Embryonic facial prominence (tissue), 1 donor: Measurements from ENCODE around the gene STRN4.

Experiments
- DNase-seq: peaks from one replicate; pipeline ENCODE4 v3.0.0-alpha.2; 2016; ENCODE audit errors: extremely low spot score

Gene STRN4

DNA sequence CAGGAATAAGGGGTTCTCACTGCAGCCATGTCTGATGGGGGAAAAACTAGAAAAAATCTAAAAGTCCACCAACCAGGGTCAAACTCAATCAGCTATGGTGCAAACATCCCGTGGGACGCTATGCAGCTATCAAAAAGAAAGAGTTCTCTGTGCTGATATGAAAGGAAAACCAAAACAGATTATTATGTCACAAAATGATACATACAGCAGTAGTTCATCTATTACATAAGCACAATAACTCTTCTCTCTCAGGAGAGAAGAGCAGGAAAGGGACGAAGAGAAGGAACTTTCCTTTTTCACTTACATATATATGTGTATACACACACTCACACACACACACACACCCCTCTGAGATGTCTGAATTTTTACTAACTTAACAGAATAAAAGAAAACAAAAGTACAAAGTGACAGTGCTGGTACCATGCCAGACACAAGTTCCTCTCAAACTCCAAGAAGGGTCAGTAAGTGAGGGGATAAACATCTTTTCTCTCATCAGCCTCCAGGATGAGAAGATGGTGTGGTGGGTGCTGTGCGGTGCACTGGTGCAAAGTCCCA is 3.2 kb downstream of the STRN4 start:
- no peak for DNase-seq

DNA sequence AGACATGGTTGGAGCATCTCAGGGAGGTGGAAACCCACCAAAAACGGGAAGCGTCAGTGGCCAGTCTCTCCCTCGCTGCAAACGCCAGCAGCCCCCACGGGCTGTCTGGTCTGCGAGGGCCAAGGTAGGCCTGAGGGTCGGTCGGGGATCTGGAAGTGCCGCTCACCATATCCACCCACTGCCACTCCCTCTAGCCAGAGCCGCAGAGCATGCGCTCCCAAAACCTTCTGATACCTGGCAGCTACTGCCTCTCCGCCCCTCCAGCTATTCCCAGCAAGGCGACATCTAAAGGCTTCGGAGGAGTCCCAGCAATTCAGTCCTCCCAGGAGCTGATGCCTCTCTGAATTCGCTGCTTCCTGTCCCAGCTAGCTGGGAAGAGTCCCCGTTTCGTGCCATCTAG is 4.8 kb downstream of the STRN4 start:
- DNase-seq, result no peak

DNA sequence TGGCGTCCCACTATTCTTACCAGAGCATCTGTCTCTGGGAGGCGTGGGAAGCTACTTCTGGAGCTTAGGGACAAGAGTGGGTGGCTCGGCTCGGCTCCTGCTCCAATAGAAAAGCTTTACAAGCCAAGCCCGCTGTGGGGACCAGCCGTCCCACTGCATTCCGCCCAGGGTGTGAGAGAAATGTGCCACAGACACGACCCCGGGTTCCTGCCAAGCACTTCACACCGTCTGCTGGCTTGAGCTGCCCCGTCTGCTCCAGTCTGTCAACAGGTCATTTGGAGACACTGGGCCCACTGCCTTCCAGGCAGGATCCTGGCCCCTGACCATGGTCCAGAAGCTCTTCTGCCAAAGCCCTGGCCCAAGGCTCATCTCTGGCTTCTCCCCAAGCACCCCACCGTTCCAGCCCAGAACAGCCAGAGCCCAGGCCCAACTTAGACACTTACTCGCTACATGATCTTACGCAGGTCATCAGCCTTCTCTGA is 6.9 kb downstream of the STRN4 start:
- no peak for DNase-seq

DNA sequence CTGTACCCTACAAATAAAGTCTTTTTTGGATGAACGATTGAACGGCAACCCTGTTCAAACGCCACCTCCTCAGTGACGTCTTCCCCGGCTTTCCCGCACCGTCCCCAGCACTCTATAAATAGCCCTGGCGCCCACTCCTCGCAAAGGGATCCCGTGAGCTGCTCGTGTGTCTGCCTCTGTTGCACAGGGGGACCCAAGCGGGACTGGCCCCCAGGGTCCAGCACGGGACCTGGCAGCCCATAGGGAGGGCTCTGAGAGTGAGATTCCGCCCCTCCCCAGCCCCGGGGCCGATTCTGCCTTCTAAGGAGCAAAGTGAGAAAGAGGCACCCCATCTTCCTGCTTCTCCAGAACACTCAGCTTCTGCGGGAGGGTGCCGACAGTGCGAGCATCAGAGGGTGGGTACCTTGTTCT is 8.5 kb downstream of the STRN4 start:
- no peak for DNase-seq

DNA sequence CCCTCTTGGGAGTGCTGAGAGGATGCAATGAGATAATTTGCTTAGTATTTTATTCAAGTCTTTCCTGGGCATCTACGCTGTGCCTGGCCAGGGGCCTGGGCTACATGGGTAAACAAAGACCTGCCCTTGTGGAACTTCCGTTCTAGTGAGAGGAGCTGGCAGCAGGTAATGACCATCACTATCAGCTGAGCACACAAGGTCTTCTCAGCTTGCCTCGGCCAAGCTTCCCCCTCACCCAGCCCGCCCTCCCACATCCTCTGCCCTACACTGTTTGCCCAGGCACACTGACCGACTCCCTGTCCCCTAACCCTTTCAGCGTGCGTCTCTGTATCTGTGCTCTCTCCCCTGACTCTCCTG is 9.0 kb downstream of the STRN4 start:
- no peak for DNase-seq

DNA sequence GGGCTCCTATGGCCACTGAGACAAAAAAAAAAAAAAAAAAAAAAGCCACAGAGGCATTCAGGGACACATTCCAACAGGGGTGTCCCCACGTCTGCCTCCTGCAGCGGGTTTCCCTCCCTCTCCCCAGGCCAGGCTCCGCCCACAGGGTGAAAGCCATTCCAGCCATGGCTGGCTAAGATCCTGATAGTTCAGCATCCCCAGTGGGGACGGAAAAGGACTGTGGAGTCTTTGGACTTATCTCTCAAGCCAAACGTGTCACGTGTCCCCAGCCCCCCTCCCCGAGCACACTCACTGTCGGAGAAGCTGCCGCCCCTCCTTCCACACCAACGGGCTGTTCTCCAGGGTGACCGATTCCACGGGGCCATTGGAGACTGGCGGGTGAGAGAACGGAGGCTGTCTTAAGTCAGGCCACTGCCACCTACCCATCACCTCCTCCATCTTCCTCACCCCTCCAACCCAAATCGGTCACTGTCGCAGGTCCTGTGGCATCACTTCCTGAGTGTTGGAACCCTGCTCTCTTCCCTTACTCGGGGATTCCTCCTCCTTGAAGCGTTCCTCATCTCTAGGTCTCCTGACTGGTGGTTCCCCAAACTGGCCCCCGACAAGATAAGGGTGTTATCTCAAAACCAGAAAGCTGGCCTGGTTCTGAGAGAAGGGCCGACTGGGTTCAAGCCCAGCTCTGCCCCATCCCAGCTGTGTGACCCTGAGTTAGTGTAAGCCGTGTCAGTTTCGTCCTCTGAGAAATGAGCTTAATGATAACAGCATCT is 9.5 kb downstream of the STRN4 start:
- DNase-seq, result no peak

DNA sequence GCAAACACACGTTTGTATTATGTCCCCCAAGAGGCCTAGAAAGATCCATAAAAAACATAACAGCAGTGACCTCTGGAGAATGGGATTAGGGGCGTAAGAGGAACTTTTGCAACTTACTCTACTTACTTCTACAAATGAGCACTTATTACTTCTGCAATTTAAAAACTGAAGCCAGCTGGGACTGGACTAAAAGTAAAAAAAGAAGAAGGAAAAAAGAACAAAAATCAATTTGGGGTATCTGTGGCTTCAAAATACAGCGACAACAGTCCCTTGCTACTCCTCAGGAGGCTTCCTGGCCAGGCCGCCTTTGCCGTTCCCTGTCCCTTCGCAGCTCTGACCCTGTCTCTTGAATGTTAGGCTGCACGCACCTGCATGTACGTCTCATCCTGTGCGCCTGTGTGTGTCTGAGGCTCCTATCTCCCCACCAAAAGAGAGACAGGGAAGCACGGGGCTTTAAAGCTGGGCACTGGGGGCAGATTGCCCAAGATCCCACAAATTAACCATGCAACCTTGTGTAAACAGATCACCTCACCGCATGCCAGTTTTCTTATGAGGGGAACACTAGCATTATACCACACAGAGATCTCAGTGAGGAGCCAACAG is 12.5 kb downstream of the STRN4 start:
- no peak for DNase-seq

DNA sequence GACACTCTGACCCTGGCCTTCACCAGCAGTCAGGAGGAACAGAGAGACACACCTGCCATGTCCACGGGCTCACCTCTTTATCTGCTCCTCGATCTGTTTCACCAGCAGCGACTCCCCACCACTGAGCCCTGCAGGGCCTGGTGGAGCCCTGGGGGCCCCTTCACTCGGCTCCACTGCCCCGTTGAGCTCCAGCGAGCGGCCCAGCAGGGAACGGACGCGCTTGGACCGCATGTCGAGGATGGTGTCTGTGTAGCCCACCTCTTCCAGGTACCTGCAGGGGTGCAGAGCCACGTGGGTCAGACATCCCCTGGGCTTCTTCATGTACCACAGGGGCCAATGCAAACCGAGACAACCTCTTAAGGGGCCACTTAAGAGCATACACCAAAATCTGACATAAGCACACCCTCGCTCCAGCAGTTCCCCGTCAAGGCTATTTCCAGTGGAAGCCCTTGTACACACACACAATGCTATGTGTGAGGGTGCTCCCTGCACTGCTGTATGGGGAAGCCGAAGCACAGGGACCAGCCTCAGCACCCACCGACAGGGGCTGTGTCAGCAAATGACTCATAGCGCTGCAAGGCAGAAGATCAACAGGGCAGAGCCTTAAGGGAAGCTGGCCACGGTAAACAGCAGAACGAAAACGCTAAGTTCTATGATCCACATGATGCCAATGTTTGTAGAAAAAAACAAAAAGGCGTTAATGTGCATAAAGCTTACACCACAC is 13.1 kb downstream of the STRN4 start:
- no peak for DNase-seq

DNA sequence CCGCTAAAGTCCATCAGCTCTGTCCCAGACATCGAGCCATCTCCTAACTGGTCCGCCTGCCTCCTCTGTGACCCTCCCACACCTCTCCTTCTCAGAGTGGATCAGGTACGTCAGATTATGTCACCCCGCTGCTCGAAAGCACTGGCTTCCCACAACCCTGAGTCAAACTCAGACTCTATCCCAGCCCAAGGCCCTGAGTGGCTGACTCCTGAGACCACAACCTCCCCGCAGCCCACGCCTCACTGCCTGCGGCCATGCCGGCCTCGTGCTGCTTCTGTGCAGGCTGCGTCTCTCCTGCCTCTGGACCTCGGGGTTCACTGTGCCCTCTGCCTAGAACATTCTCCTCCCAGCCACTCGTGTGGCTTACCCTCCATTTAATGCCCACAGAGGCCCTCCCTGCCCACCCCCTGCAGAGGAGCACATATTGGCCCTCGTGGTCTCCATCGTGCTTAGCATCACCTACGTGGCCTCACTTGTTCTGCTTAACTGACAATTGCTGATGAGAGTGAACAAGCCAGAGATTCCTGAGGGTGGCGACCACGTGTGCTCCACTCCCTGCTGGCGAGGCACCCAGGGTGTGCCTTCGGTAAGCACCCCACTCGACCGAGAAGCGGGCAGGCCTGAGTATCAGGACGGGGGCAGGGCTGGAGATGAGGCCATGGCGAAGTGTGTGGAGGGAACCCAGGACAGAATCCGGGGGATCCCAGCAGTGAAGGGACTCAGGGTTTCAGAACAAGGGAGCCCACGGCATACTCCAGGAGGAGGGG is 13.9 kb downstream of the STRN4 start:
- no peak for DNase-seq

DNA sequence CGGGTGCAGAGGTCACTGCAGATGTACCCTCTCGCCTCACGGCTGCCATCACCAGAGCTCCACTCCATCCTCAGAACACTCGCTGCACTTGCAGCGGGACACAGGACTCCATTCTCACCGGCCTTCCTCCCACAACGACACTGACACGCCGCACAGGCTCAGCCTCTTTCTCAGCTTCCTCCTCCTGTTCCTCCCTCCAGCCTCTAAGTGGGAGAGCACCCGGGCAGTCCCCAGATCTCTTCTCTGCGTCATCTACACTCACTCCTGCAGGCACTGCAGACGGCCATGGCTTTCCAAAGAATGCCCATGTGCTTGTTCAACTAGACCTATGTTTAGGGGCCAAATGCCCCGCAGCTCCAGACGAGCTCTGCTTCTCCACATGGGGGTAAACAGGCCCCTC is 14.7 kb downstream of the STRN4 start:
- DNase-seq, result no peak

DNA sequence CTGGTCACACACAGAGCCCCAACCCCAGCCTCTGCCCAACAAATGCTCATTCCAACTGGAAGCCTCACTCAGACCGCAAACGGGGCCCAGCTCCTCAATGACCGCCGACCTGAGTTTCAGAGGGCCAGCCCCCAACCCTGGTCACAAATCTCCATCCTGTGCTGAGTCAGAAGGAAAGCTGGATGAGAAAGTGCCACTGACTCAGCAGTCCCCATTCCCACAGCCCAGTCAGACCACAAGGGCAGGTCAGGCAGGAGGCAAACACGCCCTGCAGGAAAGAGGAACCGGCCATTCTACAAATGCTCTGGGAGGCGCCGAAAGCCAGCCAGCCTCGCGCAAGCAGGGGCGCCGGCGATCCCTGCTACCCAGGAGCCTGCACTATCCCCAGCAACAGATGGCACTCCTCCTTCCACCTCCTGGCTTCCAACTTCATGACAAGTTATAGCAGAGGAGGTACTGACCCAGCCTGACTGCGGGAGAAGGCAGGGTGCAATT is 15.2 kb downstream of the STRN4 start:
- no peak for DNase-seq

DNA sequence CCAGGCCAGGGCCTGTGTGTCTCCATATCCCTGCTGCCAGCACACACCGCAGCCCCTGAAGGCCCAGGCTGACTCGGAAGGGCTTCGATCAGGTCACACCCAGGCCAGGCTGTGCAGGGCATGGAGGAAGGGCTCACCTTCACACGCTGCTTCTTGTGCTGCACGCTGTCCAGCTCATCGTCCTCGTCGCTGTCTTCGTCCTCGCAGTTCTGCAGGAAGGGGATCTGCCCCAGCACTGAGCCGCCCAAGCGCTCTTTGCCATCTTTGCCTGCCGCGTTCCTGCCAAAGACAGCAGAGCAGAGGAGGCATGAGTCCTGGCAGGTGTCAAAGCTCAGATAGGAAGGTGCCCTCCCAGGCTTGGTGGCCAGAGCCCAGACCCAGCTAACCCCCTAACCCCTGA is 15.7 kb downstream of the STRN4 start:
- no peak for DNase-seq

DNA sequence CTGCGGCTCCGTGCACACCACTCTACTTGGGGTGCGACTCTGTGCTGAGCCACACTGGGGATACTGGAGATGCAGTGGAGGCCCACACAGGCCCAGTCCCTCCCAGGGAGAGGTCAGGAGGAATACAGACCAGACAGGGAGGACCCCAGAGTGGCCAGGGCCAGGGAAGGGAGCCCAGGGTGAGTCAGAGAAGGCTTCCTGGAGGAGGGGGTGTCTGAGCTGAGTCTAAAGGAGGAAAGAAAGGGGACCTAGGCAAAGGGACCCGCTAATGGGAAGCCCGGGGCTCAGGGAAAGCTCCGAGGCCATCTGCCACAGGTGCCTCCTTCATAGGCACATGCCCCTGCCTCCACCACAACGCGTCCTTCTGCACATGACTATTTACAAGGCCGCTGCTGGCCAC is 16.1 kb downstream of the STRN4 start:
- no peak for DNase-seq

DNA sequence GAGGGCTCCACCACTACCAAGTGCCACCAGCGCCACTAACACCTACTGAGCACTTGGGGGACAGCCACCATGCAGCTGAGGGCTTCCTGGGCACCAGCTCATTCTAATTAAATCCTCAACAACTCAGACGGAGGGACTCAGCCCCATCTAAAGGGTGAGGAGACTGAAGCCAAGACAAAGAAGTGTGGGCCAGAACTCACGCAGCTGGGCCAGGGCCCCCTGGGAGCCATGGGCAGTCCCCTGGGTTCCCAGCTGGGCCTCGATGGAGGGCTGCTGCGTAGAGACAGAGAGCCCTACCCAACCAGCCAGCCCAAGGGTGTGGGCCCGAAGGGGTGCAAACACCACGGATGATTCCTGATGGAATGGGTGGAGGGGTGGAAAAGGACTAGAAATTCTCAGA is 16.6 kb downstream of the STRN4 start:
- no peak for DNase-seq

DNA sequence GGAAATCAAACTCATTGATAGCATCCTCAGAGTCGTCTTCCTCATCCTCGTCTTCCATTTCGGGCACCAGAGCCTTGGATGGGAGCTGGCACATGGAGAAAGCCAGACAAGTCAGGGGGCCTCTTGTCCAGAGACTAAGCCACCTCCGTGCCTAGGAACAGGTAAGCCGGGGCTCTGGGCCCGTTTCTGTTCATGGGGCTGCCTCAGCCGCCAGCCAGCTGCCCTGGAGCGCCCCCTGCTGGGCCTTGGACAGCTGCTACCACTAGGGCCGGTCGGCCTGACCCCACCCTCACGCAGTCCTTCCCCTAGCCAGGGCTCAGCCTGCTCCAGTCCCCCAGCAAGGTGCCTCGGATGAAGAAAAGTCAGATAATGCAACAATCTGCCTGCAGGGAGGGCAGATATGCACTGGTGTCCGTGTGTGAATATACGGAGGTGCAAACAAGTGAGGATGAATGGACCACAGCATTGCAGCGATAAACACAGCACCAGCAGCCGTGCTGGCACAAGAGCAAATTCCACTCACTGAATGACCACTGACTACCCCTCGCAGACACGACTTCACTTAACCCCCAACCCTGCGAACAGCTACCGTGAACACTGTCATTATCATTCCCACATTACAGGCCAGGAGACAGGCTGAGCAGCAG is 17.4 kb downstream of the STRN4 start:
- no peak for DNase-seq

DNA sequence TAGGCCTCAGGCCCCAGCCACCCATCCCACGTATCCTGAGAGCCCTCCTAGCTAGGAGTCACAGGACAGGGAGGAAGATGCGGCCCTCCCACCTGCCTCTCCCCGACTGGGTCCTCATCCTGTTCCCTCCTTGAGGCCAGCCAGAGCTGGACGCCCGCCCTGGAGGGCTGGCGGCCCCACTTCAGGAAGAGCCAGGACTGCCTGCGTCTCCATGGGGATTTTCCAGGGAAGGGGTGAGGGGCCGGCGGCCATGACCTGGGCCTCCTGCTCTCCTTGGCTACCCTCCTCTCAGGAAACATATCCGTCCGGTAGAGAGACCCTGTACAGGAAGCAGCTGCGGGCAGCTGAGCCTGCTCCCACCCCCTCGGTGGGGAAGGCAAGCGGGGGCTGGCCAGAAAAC is 18.0 kb downstream of the STRN4 start:
- no peak for DNase-seq

DNA sequence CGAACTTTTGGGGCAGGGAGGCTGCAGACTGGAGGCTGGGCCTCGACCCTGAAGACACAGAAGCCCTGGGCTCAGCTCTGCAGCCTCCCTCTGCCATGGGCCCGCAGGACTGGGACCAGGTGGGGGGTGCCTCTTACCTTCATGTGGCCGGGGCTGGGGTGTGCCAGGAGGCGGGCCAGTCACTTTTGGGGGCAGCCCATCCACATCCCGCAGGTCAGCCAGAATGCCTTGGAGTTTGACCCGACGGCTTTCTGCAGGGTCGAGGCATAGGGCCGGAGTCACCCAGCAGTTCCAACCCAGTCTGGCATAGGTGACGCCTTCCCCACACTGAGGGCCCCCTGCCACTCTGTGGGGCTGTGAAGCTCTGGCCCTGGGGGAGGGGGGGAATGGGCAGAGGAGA is 18.5 kb downstream of the STRN4 start:
- no peak for DNase-seq

DNA sequence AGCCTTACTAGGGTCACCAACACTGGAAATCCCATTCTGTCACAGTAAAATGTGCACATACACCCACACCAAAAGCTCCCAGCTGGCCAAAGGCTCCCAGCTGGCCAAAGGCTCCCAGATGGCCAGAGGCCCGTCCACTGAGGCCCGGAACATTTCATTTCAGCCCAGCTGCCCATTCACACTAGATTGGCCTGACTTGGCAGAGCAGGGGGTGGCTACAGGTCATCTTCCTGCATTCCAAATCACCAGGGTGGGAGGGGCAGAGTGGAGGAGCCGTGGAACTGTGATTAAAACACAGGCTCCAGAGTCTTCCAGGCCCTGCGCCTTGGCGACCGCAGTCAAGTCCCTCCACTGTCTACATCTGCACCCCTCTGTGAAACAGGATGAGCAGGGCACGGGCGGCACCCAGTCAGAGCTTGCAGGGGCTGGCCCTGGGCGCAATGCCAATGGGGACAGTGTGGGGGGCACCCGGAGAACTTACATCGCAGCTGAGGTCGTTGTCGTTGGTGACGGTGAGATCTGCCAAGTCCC is 19.2 kb downstream of the STRN4 start:
- no peak for DNase-seq

DNA sequence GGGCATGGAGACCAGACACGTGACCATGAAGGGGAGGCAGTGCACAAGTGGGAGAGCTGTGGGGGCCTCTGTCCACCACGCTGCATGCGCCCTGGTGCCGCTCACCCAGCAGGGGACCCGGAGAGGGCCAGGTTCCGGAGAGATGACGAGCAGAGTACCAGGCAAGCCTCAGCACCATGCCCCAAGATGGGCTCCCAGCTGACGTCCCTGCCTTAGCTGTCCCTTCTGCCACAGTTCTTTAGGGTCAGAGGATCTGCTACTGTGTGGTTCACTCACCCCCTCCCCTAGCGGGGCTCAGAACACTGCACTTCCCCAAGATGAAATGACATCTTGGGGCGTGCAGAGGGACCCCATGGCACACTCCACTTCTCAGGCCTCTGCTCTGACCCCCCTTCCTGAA is 19.7 kb downstream of the STRN4 start:
- DNase-seq, result no peak

DNA sequence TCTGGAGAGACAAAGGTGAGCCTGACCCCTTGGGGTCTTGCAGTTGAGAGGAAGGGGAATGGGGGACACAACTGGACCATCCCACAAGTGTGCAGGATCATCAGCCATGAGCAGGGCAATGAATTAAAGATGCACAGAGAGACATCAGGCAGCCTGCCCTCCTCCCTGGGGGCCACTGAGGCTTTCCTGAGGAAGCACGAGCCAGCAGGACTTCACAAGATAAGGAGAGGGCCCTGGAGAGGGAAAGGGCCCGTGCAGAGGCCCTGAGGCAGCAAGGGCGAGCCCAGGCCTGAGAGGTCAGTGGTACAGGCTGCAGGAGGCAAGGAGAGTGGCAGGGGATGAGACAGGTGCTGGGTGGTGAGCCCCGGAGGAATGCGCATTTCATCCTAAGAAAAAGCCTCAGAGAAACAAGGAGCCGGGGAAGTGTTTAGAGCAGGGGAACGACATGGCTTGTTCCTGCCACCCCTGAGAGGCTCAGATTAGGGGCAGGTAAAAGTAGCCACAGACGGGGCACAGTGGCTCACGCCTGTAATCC is 20.3 kb downstream of the STRN4 start:
- no peak for DNase-seq
